H9 (cell line): ENCODE data around the gene MUS81. TPM values are rescaled to one million over a fixed set of nuclear protein-coding genes. Genes with fewer than 3 reads are reported as not detected.

ENCODE experiments used
- DNase-seq: peaks from one replicate; pipeline ENCODE4 v3.0.0-alpha.2; 2017
- H2AFZ ChIP-seq: one replicate; pipeline ENCODE4 v1.6.1; 2013; ENCODE audit warnings: mild to moderate bottlenecking, low read length, control low read depth, moderate library complexity
- H2AK5ac ChIP-seq: 2 replicates; pipeline ENCODE4 v1.6.1; 2013; ENCODE audit warnings: low read length, control low read depth, mixed read lengths; ENCODE audit not compliant: insufficient read length
- H2BK120ac ChIP-seq: one replicate; pipeline ENCODE4 v1.6.1; 2013; ENCODE audit warnings: low read depth, mild to moderate bottlenecking, low read length, control low read depth, inconsistent platforms; ENCODE audit not compliant: poor library complexity, severe bottlenecking
- H2BK12ac ChIP-seq: 2 replicates; pipeline ENCODE4 v1.6.1; 2013; ENCODE audit warnings: low read length, control low read depth, mixed read lengths, low read depth; ENCODE audit not compliant: insufficient read length
- H2BK15ac ChIP-seq: 2 replicates; pipeline ENCODE4 v1.6.1; 2013; ENCODE audit warnings: low read depth, low read length, control low read depth
- H2BK20ac ChIP-seq: one replicate; pipeline ENCODE4 v1.6.1; 2013; ENCODE audit warnings: low read depth, mild to moderate bottlenecking, low read length, control low read depth, inconsistent platforms; ENCODE audit not compliant: poor library complexity, severe bottlenecking
- H2BK5ac ChIP-seq: 2 replicates; pipeline ENCODE4 v1.6.1; 2013; ENCODE audit warnings: low read length, control low read depth, mixed read lengths; ENCODE audit not compliant: insufficient read length
- H3K14ac ChIP-seq: 2 replicates; pipeline ENCODE4 v1.6.1; 2013; ENCODE audit warnings: low read length, control low read depth; ENCODE audit not compliant: insufficient read depth
- H3K18ac ChIP-seq: 2 replicates; pipeline ENCODE4 v1.6.1; 2013; ENCODE audit warnings: low read depth, mild to moderate bottlenecking, mixed read lengths, low read length, control low read depth; ENCODE audit not compliant: insufficient read length
- H3K23ac ChIP-seq: 2 replicates; pipeline ENCODE4 v1.6.1; 2013; ENCODE audit warnings: low read length, control low read depth, mixed read lengths, low read depth; ENCODE audit not compliant: insufficient read length
- H3K23me2 ChIP-seq: 2 replicates; pipeline ENCODE4 v1.6.1; 2013; ENCODE audit warnings: low read depth, mild to moderate bottlenecking, mixed read lengths, low read length, control low read depth; ENCODE audit not compliant: insufficient read length, poor library complexity, severe bottlenecking
- H3K27ac ChIP-seq: 2 replicates; pipeline ENCODE4 v1.5.1; 2013; ENCODE audit warnings: low read length, control low read depth, mixed read lengths, low read depth; ENCODE audit not compliant: insufficient read length
- H3K27me3 ChIP-seq: 2 replicates; pipeline ENCODE4 v1.6.1; 2013; ENCODE audit warnings: low read length, control low read depth, inconsistent platforms; ENCODE audit not compliant: insufficient read depth
- H3K4ac ChIP-seq: 2 replicates; pipeline ENCODE4 v1.6.1; 2013; ENCODE audit warnings: low read depth, mild to moderate bottlenecking, control low read depth, inconsistent platforms, low read length, moderate library complexity
- H3K4me1 ChIP-seq: 2 replicates; pipeline ENCODE4 v1.6.1; 2013; ENCODE audit warnings: low read length, control low read depth, inconsistent platforms; ENCODE audit not compliant: insufficient read depth
- H3K4me2 ChIP-seq: 2 replicates; pipeline ENCODE4 v1.6.1; 2013; ENCODE audit warnings: low read length, control low read depth, mixed read lengths; ENCODE audit not compliant: insufficient read length, insufficient read depth
- H3K56ac ChIP-seq: 2 replicates; pipeline ENCODE4 v1.6.1; 2013; ENCODE audit warnings: low read depth, mild to moderate bottlenecking, mixed read lengths, low read length, control low read depth; ENCODE audit not compliant: insufficient read length
- H3K79me1 ChIP-seq: 2 replicates; pipeline ENCODE4 v1.6.1; 2013; ENCODE audit warnings: low read depth, mild to moderate bottlenecking, moderate library complexity, low read length, control low read depth, inconsistent platforms; ENCODE audit not compliant: insufficient read depth, poor library complexity, severe bottlenecking
- H3K79me2 ChIP-seq: 2 replicates; pipeline ENCODE4 v1.6.1; 2013; ENCODE audit warnings: low read length, control low read depth, inconsistent platforms; ENCODE audit not compliant: insufficient read depth
- H3K9ac ChIP-seq: 2 replicates; pipeline ENCODE4 v1.6.1; 2013; ENCODE audit warnings: low read length, control low read depth, mixed read lengths; ENCODE audit not compliant: insufficient read length; ENCODE audit errors: extremely low read depth
- H3K9me3 ChIP-seq: one replicate; pipeline ENCODE4 v1.6.1; 2013; ENCODE audit warnings: low read depth, low read length, inconsistent platforms; ENCODE audit not compliant: control insufficient read depth
- H3T11ph ChIP-seq: one replicate; pipeline ENCODE4 v1.6.1; 2013; ENCODE audit warnings: mild to moderate bottlenecking, low read length, control low read depth, inconsistent platforms
- H4K20me1 ChIP-seq: one replicate; pipeline ENCODE4 v1.6.1; 2013; ENCODE audit not compliant: control insufficient read depth, insufficient read length, insufficient read depth
- H4K5ac ChIP-seq: 2 replicates; pipeline ENCODE4 v1.6.1; 2013; ENCODE audit warnings: low read depth, mild to moderate bottlenecking, mixed read lengths, low read length, control low read depth; ENCODE audit not compliant: insufficient read length
- H4K8ac ChIP-seq: replicated peaks from 2 replicates; pipeline ENCODE4 v1.6.1; 2013; ENCODE audit warnings: low read length, control low read depth, mixed read lengths, low read depth; ENCODE audit not compliant: insufficient read length
- H4K91ac ChIP-seq: 2 replicates; pipeline ENCODE4 v1.6.1; 2013; ENCODE audit warnings: low read depth, mild to moderate bottlenecking, moderate library complexity, mixed read lengths, low read length, control low read depth; ENCODE audit not compliant: insufficient read length
- H3K27ac Mint-ChIP-seq, 3 experiments: 2 replicates in 2 of 3; 3 replicates in 1 of 3; pipeline ENCODE4 v1.8.0; 2020 to 2021; ENCODE audit warnings: mixed read lengths in 3 of 3, mild to moderate bottlenecking in 1 of 3, moderate library complexity in 1 of 3
- H3K27me3 Mint-ChIP-seq: 2 replicates; pipeline ENCODE4 v1.8.0; 2021; ENCODE audit warnings: low read depth, mild to moderate bottlenecking, moderate library complexity, mixed read lengths
- H3K36me3 Mint-ChIP-seq, 3 experiments: 2 replicates in 2 of 3; 3 replicates in 1 of 3; pipeline ENCODE4 v1.8.0; 2020 to 2021; ENCODE audit warnings: low read depth in 3 of 3, mixed read lengths in 3 of 3; ENCODE audit not compliant: insufficient read depth in 1 of 3
- H3K4me1 Mint-ChIP-seq, 2 experiments: 2 replicates each; pipeline ENCODE4 v1.8.0; 2020; ENCODE audit warnings: mixed read lengths in 2 of 2
- H3K4me3 Mint-ChIP-seq, 2 experiments: 2 replicates in 1 of 2; 3 replicates in 1 of 2; pipeline ENCODE4 v1.8.0; 2020 to 2021; ENCODE audit warnings: mild to moderate bottlenecking in 2 of 2, mixed read lengths in 2 of 2, moderate library complexity in 1 of 2
- H3K9me3 Mint-ChIP-seq, 2 experiments: 2 replicates in 1 of 2; 3 replicates in 1 of 2; pipeline ENCODE4 v1.8.0; 2020; ENCODE audit warnings: mild to moderate bottlenecking in 2 of 2, mixed read lengths in 2 of 2, moderate library complexity in 1 of 2
- CTCF ChIP-seq: fragments of 200-600 bp; sonication (generic); conservative IDR thresholded peaks from 3 replicates; pipeline ENCODE4 v1.8.0; 2021; ENCODE audit warnings: antibody characterized with exemption, mild to moderate bottlenecking
- WGBS: extraction: QIAGEN DNeasy Blood & Tissue Kit; methylation state at CpG from one replicate; pipeline ENCODE4 v1.1.7; 2013; ENCODE audit warnings: missing lambda C conversion rate, low lambda C conversion rate, mixed read lengths; ENCODE audit not compliant: insufficient read length; ENCODE audit errors: extremely low coverage; 5-methylcytosine and 5-hydroxymethylcytosine counted together
- total RNA-seq: library from RNA; stranded (reverse); gene quantifications from 2 replicates; pipeline ENCODE4 v1.2.1, GENCODE V29; 2021

The MUS81 gene
- total RNA-seq, 1 experiment from 2014 or later, result 49.2 TPM

- H4K91ac ChIP-seq, result no peak overlapping the region
- Mint-ChIP-seq H3K27me3 (peaks cover 4% of the 10 kb centered on the region), H3K27ac (peak overlapping the region in 1 of 3 experiments; percentile 72; a peak in 1 of 7 replicates), H3K4me3 (no peak overlapping the region; a peak in 1 of 5 replicates), H3K4me1 (peaks cover 24 to 25% of the 10 kb centered on the region in 2 experiments), H3K36me3 (peaks cover 24 to 41% (median 40%) of the 10 kb centered on the region in 3 experiments; a peak in 6 of 7 replicates), H3K9me3 (peaks cover 0 to 3% of the 10 kb centered on the region in 2 experiments; a peak in 1 of 5 replicates)
- H4K20me1 ChIP-seq, result peaks cover 2% of the 10 kb centered on the region
- no peak overlapping the region for H3K14ac ChIP-seq
- H3K4me1 ChIP-seq, result no peaks in the 10 kb centered on the region
- no peak overlapping the region for H4K8ac ChIP-seq
- peaks cover 12% of the 10 kb centered on the region for H3K23me2 ChIP-seq
- no peak overlapping the region for H3K4me2 ChIP-seq
- no peak overlapping the region for H3K18ac ChIP-seq
- no peaks in the 10 kb centered on the region; the same call in 1 of the 2 replicates for H3K27me3 ChIP-seq
- no peak overlapping the region for H2BK12ac ChIP-seq
- no peak overlapping the region for H3K23ac ChIP-seq
- DNase-seq, result no peak
- H3K56ac ChIP-seq, result no peak overlapping the region
- TF ChIP-seq CTCF, result no peak
- H4K5ac ChIP-seq, result no peak overlapping the region
- no peak overlapping the region for H2BK120ac ChIP-seq
- H3T11ph ChIP-seq, result no peak overlapping the region
- no peak overlapping the region for H2BK20ac ChIP-seq
- no peak overlapping the region for H2BK15ac ChIP-seq
- H2AK5ac ChIP-seq, result no peak overlapping the region
- H3K79me1 ChIP-seq, result no peaks in the 10 kb centered on the region
- H3K4ac ChIP-seq, result no peak overlapping the region
- H3K79me2 ChIP-seq, result no peaks in the 10 kb centered on the region
- no CpG with 5 or more reads among the region's 12 CpGs for WGBS
- H3K9ac ChIP-seq, result no peak overlapping the region
- H2AFZ ChIP-seq, result no peak overlapping the region
- H2BK5ac ChIP-seq, result no peak overlapping the region
- H3K27ac ChIP-seq, result no peak overlapping the region
- H3K9me3 ChIP-seq, result no peaks in the 10 kb centered on the region
These were observed 3.9 kb downstream of the MUS81 start for GRCh38 chr11:65863889-65864705.
